ENCODE measurements around the gene FIBCD1.

DNA sequence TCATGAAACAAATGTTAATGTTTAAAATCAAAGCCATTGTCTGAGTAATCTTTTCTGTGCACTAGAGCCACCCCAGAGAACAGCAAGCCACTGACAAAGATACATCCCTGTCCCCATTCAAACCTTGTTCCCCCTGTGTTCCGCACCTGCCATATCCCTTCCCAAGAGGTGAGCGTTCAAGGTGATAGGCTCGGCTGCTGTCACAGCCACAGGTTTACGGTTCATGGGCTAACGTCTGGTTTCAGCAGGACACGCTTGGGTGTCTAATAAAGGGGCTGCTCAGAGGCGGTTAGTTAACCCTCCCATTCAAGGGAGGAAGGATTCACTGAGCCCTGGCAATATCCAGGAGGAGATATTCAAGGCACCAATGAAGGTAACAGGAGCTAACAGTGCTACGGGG, 45.5 kb upstream of the FIBCD1 start:
- TF ChIP-seq CTCF (IDR thresholded peaks at IDR 0.05) (no peak), POLR2AphosphoS5 (IDR thresholded peaks at IDR 0.05) (no peak), POLR2A (IDR thresholded peaks at IDR 0.05) (no peak)

Data from stomach (tissue), 4 donors.